Caco-2 (cell line): ENCODE results near the gene TM4SF1. TPM values are rescaled to one million over a fixed set of nuclear protein-coding genes. Genes with fewer than 3 reads are reported as not detected.
A peak's percentile ranks its signal among the peaks of the same experiment; 100 is the strongest.

Experiments used
- BruUV-seq: library from RNA; stranded (reverse); fragments of 400-500 nt; replicated peaks from 2 replicates; lab custom pipeline; 2021; lab: Mats Ljungman, UMichigan
- CTCF ChIA-PET: fragments of 300-600 bp; sonication (Branson Sonifier 250); formaldehyde crosslinking; loops from one replicate; lab custom pipeline; 2022; ENCODE audit warnings: antibody characterized with exemption; lab: Charles Lee
- POLR2A ChIA-PET: fragments of 300-600 bp; sonication (Branson Sonifier 250); formaldehyde crosslinking; loops from one replicate; lab custom pipeline; 2022; ENCODE audit warnings: antibody characterized with exemption; lab: Charles Lee
- DNase-seq, 2 experiments: peaks; one replicate each; pipeline versions ENCODE4 v3.0.0 to v3.0.0-alpha.2; 2020 to 2022
- H3K27me3 ChIP-seq: replicated peaks from 2 replicates; pipeline ENCODE4 v1.6.0; 2011; ENCODE audit warnings: low read length; ENCODE audit not compliant: control insufficient read depth, insufficient read depth
- H3K36me3 ChIP-seq: 2 replicates; pipeline ENCODE4 v1.5.1; 2011; ENCODE audit warnings: low read length; ENCODE audit not compliant: control insufficient read depth, insufficient read depth
- H3K4me1 ChIP-seq: fragments of 250-450 bp; sonication (Bioruptor Pico); 2 replicates; pipeline ENCODE4 v1.5.1; 2020; ENCODE audit warnings: mild to moderate bottlenecking
- H3K4me3 ChIP-seq: 2 replicates; pipeline ENCODE4 v1.5.1; 2011; ENCODE audit warnings: low read depth, mild to moderate bottlenecking, control low read depth, low read length
- H3K9me3 ChIP-seq: fragments of 250-450 bp; sonication (Bioruptor Pico); 2 replicates; pipeline ENCODE4 v1.5.1; 2020; ENCODE audit warnings: mild to moderate bottlenecking, moderate library complexity
- H3K27ac Mint-ChIP-seq: one replicate; pipeline ENCODE4 v1.8.0; 2022; ENCODE audit warnings: mixed read lengths; ENCODE audit not compliant: unreplicated experiment
- H3K27me3 Mint-ChIP-seq: one replicate; pipeline ENCODE4 v1.8.0; 2022; ENCODE audit warnings: mixed read lengths; ENCODE audit not compliant: insufficient read depth, unreplicated experiment
- H3K36me3 Mint-ChIP-seq: one replicate; pipeline ENCODE4 v1.8.0; 2022; ENCODE audit warnings: mild to moderate bottlenecking, mixed read lengths; ENCODE audit not compliant: insufficient read depth, unreplicated experiment
- H3K4me1 Mint-ChIP-seq: one replicate; pipeline ENCODE4 v1.8.0; 2022; ENCODE audit warnings: low read depth, mixed read lengths; ENCODE audit not compliant: unreplicated experiment
- H3K4me3 Mint-ChIP-seq: one replicate; pipeline ENCODE4 v1.8.0; 2022; ENCODE audit warnings: mild to moderate bottlenecking, moderate library complexity, mixed read lengths; ENCODE audit not compliant: unreplicated experiment
- H3K9me3 Mint-ChIP-seq: one replicate; pipeline ENCODE4 v1.8.0; 2022; ENCODE audit warnings: mixed read lengths; ENCODE audit not compliant: unreplicated experiment
- CTCF ChIP-seq, 2 experiments: fragments of 200-600 bp in 1 of 2; IDR thresholded peaks; 1 replicate in 1 of 2; 2 replicates in 1 of 2; pipeline versions ENCODE4 v1.5.1 to v1.8.0; 2011 to 2022; ENCODE audit warnings: antibody characterized with exemption in 1 of 2, control low read depth in 1 of 2, inconsistent platforms in 1 of 2, low read depth in 1 of 2, low read length in 1 of 2, mild to moderate bottlenecking in 1 of 2, moderate library complexity in 1 of 2; ENCODE audit not compliant: insufficient read depth in 1 of 2, severe bottlenecking in 1 of 2, unreplicated experiment in 1 of 2
- intact Hi-C: fragments of 100-400 bp; cut with micrococcal nuclease; formaldehyde crosslinking; loops from one replicate; pipeline ENCODE4 v1.10.0; 2022; ENCODE audit not compliant: unreplicated experiment
- total RNA-seq: library from RNA; stranded (reverse); gene quantifications from 2 replicates; pipeline ENCODE4 v1.2.3, GENCODE V29; 2022

TM4SF1 gene
- total RNA-seq, 1 experiment from 2014 or later: 49.2 TPM

GRCh38 chr3:149376718-149377407 lies 586 bp downstream of the TM4SF1 start:
- H3K4me1 ChIP-seq: peaks cover 51% of the 10 kb centered on the region
- ChIA-PET CTCF (no interaction called here), POLR2A (no interaction called here)
- H3K4me3 ChIP-seq: peak overlapping the region; percentile 61
- intact Hi-C loops: loop anchor here (1.0 kb wide), 1 partner anchor 10 kb away; no protein-coding TSS in a partner anchor
- peak overlapping the region; percentile 88 for H3K27ac Mint-ChIP-seq
- DNase-seq: no peak
- H3K9me3 ChIP-seq: no peaks in the 10 kb centered on the region
- H3K27me3 Mint-ChIP-seq: no peaks in the 10 kb centered on the region
- peak overlapping the region; percentile 88 for H3K4me3 Mint-ChIP-seq
- TSS peak; percentile 75 for BruUV-seq
- peaks cover 36% of the 10 kb centered on the region for H3K4me1 Mint-ChIP-seq
- peaks cover 73% of the 10 kb centered on the region for H3K36me3 Mint-ChIP-seq
- no peaks in the 10 kb centered on the region for H3K27me3 ChIP-seq
- peaks cover 2% of the 10 kb centered on the region; the same call in 1 of the 2 replicates for H3K36me3 ChIP-seq
- no peak for TF ChIP-seq CTCF (IDR thresholded peaks at IDR 0.05; ENCODE audit: insufficient read depth in 1 of 2, low read depth in 1 of 2, low read length in 1 of 2, severe bottlenecking in 1 of 2, unreplicated experiment in 1 of 2)
- H3K9me3 Mint-ChIP-seq: no peaks in the 10 kb centered on the region

GRCh38 chr3:149375501-149376196 lies 1.8 kb downstream of the TM4SF1 start:
- Mint-ChIP-seq H3K4me1 (peaks cover 35% of the 10 kb centered on the region), H3K27ac (no peak overlapping the region), H3K4me3 (peak overlapping the region; percentile 58), H3K27me3 (no peaks in the 10 kb centered on the region), H3K36me3 (peaks cover 77% of the 10 kb centered on the region), H3K9me3 (no peaks in the 10 kb centered on the region)
- CTCF ChIA-PET: no interaction called here
- H3K27me3 ChIP-seq: no peaks in the 10 kb centered on the region
- POLR2A ChIA-PET: no interaction called here
- H3K4me3 ChIP-seq: peak overlapping the region; percentile 14; the same call in 1 of the 2 replicates
- intact Hi-C loops: no loop called here
- BruUV-seq: no TSS peak
- H3K9me3 ChIP-seq: no peaks in the 10 kb centered on the region
- no peak for TF ChIP-seq CTCF (IDR thresholded peaks at IDR 0.05; ENCODE audit: insufficient read depth in 1 of 2, low read depth in 1 of 2, low read length in 1 of 2, severe bottlenecking in 1 of 2, unreplicated experiment in 1 of 2)
- no peak for DNase-seq
- peaks cover 55% of the 10 kb centered on the region for H3K4me1 ChIP-seq
- H3K36me3 ChIP-seq: peaks cover 2% of the 10 kb centered on the region; the same call in 1 of the 2 replicates

GRCh38 chr3:149374793-149375500 lies 2.5 kb downstream of the TM4SF1 start:
- no peak for TF ChIP-seq CTCF (IDR thresholded peaks at IDR 0.05; ENCODE audit: insufficient read depth in 1 of 2, low read depth in 1 of 2, low read length in 1 of 2, severe bottlenecking in 1 of 2, unreplicated experiment in 1 of 2)
- Histone ChIP-seq H3K27me3 (no peaks in the 10 kb centered on the region), H3K4me3 (no peak overlapping the region), H3K4me1 (peaks cover 62% of the 10 kb centered on the region), H3K9me3 (no peaks in the 10 kb centered on the region), H3K36me3 (peaks cover 2% of the 10 kb centered on the region; the same call in 1 of the 2 replicates)
- ChIA-PET CTCF (no interaction called here), POLR2A (no interaction called here)
- no peak for DNase-seq
- Mint-ChIP-seq H3K27ac (no peak overlapping the region), H3K27me3 (no peaks in the 10 kb centered on the region), H3K9me3 (no peaks in the 10 kb centered on the region), H3K4me3 (peak overlapping the region; percentile 58), H3K36me3 (peaks cover 84% of the 10 kb centered on the region), H3K4me1 (peaks cover 36% of the 10 kb centered on the region)
- intact Hi-C loops: no loop called here
- BruUV-seq: TSS peak; percentile 0
